Subcutaneous adipose tissue (tissue), 4 donors: Measurements from ENCODE around the gene SEC22A. TPM values are rescaled to one million over a fixed set of nuclear protein-coding genes. Genes with fewer than 3 reads are reported as not detected.

Source experiments
- total RNA-seq, 4 donors: library from RNA; depleted of rRNA; stranded (reverse); fragments of >200 nt; gene quantifications; one replicate each; pipeline ENCODE4 v1.1.0, GENCODE V29; 2016
- TF ChIP-seq, protein P1 (sequence below): fragments of 450-650 bp; IDR thresholded peaks from one replicate; pipeline ENCODE4 v1.5.1; 2016; ENCODE audit warnings: low read depth, mild to moderate bottlenecking, control low read depth, antibody characterized with exemption, moderate library complexity

Gene SEC22A
- total RNA-seq, 4 donors from 2014 or later = 11.3 to 28.7 (median 22.0) TPM

DNA sequence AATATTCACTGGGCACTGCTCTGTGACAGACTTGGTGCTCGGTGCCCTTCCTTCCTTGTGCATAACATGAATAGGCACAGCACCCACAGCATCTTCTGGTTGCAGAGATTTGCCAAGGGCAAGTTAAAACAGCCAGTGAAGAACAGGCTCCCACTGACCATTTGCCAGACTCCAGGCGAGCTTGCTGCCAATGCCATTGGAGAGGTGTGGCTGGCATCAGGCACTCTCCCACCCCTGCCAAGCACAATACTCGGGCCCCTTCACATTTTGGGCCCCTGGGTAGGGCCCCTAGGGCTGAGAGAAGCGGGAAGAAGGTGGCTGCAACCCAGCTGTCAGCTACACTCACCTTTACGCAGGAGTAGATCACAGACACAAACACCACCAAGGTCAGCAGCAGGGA, 112.1 kb downstream of the SEC22A start:
- TF ChIP-seq, protein P1, sequence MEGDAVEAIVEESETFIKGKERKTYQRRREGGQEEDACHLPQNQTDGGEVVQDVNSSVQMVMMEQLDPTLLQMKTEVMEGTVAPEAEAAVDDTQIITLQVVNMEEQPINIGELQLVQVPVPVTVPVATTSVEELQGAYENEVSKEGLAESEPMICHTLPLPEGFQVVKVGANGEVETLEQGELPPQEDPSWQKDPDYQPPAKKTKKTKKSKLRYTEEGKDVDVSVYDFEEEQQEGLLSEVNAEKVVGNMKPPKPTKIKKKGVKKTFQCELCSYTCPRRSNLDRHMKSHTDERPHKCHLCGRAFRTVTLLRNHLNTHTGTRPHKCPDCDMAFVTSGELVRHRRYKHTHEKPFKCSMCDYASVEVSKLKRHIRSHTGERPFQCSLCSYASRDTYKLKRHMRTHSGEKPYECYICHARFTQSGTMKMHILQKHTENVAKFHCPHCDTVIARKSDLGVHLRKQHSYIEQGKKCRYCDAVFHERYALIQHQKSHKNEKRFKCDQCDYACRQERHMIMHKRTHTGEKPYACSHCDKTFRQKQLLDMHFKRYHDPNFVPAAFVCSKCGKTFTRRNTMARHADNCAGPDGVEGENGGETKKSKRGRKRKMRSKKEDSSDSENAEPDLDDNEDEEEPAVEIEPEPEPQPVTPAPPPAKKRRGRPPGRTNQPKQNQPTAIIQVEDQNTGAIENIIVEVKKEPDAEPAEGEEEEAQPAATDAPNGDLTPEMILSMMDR = no peak

GRCh38 chr3:123314359-123315270, 112.9 kb downstream of the SEC22A start:
- TF ChIP-seq, protein P1 = no peak

DNA sequence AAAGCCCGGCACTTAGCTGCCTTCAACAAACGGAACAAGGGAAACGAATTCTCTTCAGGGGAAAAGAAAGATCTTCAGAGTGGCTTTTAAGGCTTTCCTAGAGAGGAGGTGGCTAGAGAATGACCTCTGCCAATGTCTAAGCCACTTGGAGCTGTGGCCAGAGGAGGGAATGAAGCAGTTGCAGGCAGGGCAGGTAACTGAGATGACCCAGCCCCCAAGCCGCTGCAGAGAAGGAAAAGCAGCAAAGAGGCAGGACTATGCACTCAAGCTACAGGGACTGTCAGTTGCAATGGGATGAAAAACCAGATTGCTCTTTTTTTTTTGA, 113.5 kb downstream of the SEC22A start:
- TF ChIP-seq, protein P1 = no peak

GRCh38 chr3:123317716-123318115, 116.0 kb downstream of the SEC22A start:
- TF ChIP-seq, protein P1 = no peak

DNA sequence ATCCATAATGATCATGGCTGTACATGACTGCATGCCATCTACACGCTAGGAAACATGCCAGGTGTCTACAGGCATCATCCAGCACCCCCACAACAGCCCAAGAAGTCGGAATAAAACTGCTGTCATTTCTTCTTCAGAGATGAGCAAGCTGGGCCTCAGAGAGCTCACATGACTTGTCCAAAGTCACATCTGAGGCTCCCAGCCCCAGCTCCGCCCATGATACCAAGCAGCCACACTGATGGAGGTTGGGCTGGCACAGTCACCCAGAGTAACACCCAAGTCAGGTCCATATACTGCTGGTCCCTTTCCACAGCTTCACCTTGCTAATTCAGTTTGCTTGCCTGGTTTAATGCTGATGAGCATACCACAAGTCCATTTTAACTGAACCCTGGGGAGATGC, 116.6 kb downstream of the SEC22A start:
- TF ChIP-seq, protein P1 = no peak

DNA sequence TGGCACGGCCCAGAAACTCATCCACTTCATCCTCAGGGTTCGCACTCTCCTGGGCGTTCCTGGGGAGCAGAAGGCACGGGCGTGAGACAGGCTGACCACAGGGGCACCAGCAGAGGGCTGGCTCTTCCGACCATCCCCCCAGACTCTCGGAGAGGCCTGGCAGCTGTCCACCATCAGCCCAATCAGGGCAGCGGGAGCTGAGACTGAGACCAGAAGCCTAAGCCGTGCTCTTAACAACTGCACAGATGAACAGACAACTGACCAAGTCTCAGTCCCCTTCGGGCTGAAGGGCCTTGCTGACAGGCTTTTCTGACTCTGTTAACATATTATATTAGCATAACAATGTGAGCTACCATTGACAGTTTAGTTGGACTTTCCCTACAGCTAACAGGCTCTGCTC, 118.0 kb downstream of the SEC22A start:
- TF ChIP-seq, protein P1 = no peak

DNA sequence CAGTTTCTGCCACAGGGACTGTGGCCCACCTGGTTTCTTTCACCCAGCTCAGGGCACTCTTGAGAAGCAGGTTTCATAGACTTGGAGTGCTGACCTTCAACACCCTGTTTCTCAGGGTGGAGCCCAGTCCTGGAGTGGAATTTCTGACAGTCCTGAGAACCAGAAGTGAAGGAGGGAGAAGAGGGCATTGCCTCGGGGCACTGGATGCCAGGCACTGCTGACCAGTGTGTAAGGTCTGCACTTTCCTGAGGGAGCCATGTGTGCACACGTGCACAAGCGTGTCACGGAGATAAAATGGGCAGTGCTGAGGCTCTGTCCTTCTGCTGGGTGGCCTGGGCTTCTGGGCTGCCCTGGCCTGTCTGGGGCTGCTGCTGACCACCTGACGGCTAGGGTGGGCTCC, 118.5 kb downstream of the SEC22A start:
- TF ChIP-seq, protein P1 = no peak
